Measurements from ENCODE around the gene ATP6V0A1.

DNA sequence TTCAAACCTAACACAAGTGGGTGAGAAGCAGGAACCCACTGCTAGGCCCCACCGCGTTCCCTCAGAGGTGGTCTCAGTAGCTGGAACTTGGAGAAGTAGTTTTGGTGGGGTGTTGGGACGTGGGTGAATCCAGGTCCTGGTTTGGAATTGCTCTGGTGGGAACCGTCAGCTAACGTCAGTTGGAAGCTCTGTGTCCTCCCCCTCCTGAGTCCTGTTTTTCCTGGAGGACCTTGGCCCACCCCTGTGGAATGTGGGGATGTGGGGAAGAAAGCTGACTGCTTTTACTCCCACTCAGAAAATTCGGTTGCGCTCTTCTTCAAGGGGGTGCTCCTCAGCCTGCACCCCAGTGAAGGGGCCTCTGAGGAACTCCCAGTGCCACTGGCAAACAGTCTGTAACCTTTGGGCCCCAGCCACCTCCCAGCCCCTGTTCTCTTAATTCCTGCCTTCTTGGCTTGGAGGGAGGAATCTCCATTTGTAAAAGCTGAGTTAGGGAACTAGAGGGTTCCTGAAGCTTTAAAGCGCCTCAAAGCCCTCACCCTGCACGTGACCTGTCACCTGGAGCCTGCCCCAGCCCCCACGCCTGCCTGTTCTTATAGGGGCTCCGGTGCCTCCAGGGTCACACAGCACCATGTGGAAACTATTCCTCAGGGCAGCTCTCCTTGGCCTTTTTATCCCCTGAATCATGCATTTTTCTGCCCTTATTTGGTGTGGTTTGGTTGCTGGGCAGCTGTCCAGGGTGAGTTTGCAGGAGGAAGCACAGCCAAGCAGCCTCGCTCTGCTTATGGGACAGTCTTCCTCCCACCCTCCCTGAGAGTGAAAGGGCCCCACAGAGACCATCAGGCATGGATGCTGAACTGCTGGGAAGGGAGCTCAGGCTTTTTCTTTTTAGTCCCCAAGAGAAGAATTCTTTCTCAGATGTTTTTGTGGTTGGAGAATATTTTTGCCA is 61.1 kb downstream of the ATP6V0A1 start:
- TF ChIP-seq POLR2AphosphoS5 (IDR thresholded peaks at IDR 0.05) (peak; percentile 66 to 78 (median 74)), CTCF (IDR thresholded peaks at IDR 0.05) (no peak), POLR2A (IDR thresholded peaks at IDR 0.05) (no peak)
